Mesendoderm (in vitro differentiated cells): ENCODE results near the gene TRPM1. TPM values are rescaled to one million over a fixed set of nuclear protein-coding genes. Genes with fewer than 3 reads are reported as not detected.

Experiments
- DNase-seq: peaks from one replicate; pipeline ENCODE4 v3.0.0; 2013
- H2AK5ac ChIP-seq: 2 replicates; pipeline ENCODE4 v1.6.1; 2013; ENCODE audit warnings: low read length, inconsistent platforms
- H2BK120ac ChIP-seq: 2 replicates; pipeline ENCODE4 v1.6.1; 2013; ENCODE audit warnings: low read depth, mild to moderate bottlenecking, low read length, moderate library complexity, mixed read lengths
- H2BK15ac ChIP-seq: replicated peaks from 2 replicates; pipeline ENCODE4 v1.6.1; 2013; ENCODE audit warnings: low read depth, mild to moderate bottlenecking, moderate library complexity
- H2BK5ac ChIP-seq: 2 replicates; pipeline ENCODE4 v1.6.1; 2013; ENCODE audit warnings: low read length, inconsistent platforms
- H3K18ac ChIP-seq: 2 replicates; pipeline ENCODE4 v1.6.1; 2013; ENCODE audit warnings: mild to moderate bottlenecking, low read length, mixed read lengths
- H3K23ac ChIP-seq: one replicate; pipeline ENCODE4 v1.6.1; 2013; ENCODE audit warnings: low read length
- H3K27ac ChIP-seq: 2 replicates; pipeline ENCODE4 v1.5.1; 2013; ENCODE audit warnings: low read depth, mild to moderate bottlenecking, inconsistent platforms, low read length, moderate library complexity
- H3K27me3 ChIP-seq: 2 replicates; pipeline ENCODE4 v1.6.1; 2013; ENCODE audit warnings: low read length, control low read depth, mild to moderate bottlenecking, inconsistent platforms; ENCODE audit not compliant: insufficient read depth, poor library complexity
- H3K36me3 ChIP-seq: 2 replicates; pipeline ENCODE4 v1.6.1; 2013; ENCODE audit warnings: low read length, inconsistent platforms; ENCODE audit not compliant: control insufficient read depth, insufficient read depth
- H3K4ac ChIP-seq: one replicate; pipeline ENCODE4 v1.6.1; 2013; ENCODE audit warnings: low read depth, mild to moderate bottlenecking, low read length, moderate library complexity
- H3K4me1 ChIP-seq: 2 replicates; pipeline ENCODE4 v1.6.1; 2013; ENCODE audit warnings: low read depth, low read length, inconsistent platforms; ENCODE audit not compliant: control insufficient read depth
- H3K4me2 ChIP-seq: 2 replicates; pipeline ENCODE4 v1.6.1; 2013; ENCODE audit warnings: low read length
- H3K4me3 ChIP-seq: 2 replicates; pipeline ENCODE4 v1.5.1; 2013; ENCODE audit warnings: mild to moderate bottlenecking, low read length
- H3K56ac ChIP-seq: one replicate; pipeline ENCODE4 v1.6.1; 2013; ENCODE audit warnings: low read length
- H3K79me1 ChIP-seq: 2 replicates; pipeline ENCODE4 v1.6.1; 2013; ENCODE audit warnings: low read length, inconsistent platforms
- H3K79me2 ChIP-seq: 2 replicates; pipeline ENCODE4 v1.6.1; 2013; ENCODE audit warnings: mild to moderate bottlenecking, low read length; ENCODE audit not compliant: control insufficient read depth, insufficient read depth
- H3K9ac ChIP-seq: 2 replicates; pipeline ENCODE4 v1.6.1; 2013; ENCODE audit warnings: low read length, inconsistent platforms
- H4K5ac ChIP-seq: one replicate; pipeline ENCODE4 v1.6.1; 2013; ENCODE audit warnings: low read length
- H4K8ac ChIP-seq: one replicate; pipeline ENCODE4 v1.6.1; 2013; ENCODE audit warnings: low read depth, mild to moderate bottlenecking, control low read depth, low read length, moderate library complexity
- WGBS: extraction: QIAGEN DNeasy Blood & Tissue Kit; methylation state at CpG from one replicate; pipeline ENCODE4 v1.1.7; 2013; ENCODE audit warnings: low lambda C conversion rate, missing lambda C conversion rate; ENCODE audit not compliant: insufficient coverage; ENCODE audit errors: extremely low coverage; 5-methylcytosine and 5-hydroxymethylcytosine counted together
- small RNA-seq: library from polyadenylated mRNA; stranded (forward); fragments of <200 nt; extraction: miRNeasy Mini kit (QIAGEN cat#:217004); gene quantifications from one replicate; pipeline ENCODE3, GENCODE V24; 2013; ENCODE audit not compliant: insufficient read depth

Gene TRPM1

GRCh38 chr15:30953731-30954378 is 147.7 kb downstream of the TRPM1 start:
- WGBS: no CpG with 5 or more reads among the region's 7 CpGs

DNA sequence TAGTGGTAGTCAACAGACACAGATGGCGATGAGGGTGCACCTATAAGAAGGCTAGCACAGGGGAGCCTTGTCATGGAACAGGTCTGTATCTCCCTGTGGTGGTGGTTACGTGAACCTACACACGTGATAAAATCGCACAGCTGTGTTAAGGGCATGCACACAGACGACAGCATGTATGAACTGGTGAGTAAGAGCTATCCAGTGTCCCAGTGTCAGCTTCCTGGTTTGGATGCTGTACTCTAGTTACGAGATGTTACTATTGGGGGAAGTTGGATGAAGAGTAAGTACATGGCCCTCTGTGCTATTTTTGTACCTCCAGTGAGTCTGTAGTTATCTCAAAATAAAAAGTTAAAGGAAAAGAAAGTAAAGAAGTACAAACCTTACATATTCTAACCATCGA is 148.3 kb downstream of the TRPM1 start:
- Histone ChIP-seq H3K79me1 (no peaks in the 10 kb centered on the region), H3K4me3 (no peak overlapping the region), H2BK5ac (no peak overlapping the region), H2BK15ac (no peak overlapping the region), H3K9ac (no peak overlapping the region), H3K27ac (no peak overlapping the region), H3K23ac (no peak overlapping the region), H2AK5ac (no peak overlapping the region), H4K8ac (no peak overlapping the region), H3K36me3 (peaks cover 5% of the 10 kb centered on the region), H3K18ac (no peak overlapping the region), H3K4me2 (no peak overlapping the region), H4K5ac (no peak overlapping the region), H3K56ac (no peak overlapping the region), H2BK120ac (no peak overlapping the region), H3K4ac (no peak overlapping the region), H3K79me2 (no peaks in the 10 kb centered on the region), H3K4me1 (no peaks in the 10 kb centered on the region), H3K27me3 (no peaks in the 10 kb centered on the region)
- WGBS: no CpG with 5 or more reads among the region's 7 CpGs
- no peak for DNase-seq

More at GRCh38 chr15:30953731-30954378, 147.7 kb downstream of the TRPM1 start:
- H3K27ac ChIP-seq: no peak overlapping the region
- no peak overlapping the region for H3K9ac ChIP-seq
- peak; percentile 89 for DNase-seq
- peak overlapping the region; percentile 25 for H3K56ac ChIP-seq
- no peaks in the 10 kb centered on the region for H3K79me2 ChIP-seq
- H2BK120ac ChIP-seq: no peak overlapping the region
- no peak overlapping the region for H3K4me2 ChIP-seq
- H3K36me3 ChIP-seq: peaks cover 5% of the 10 kb centered on the region
- no peaks in the 10 kb centered on the region for H3K79me1 ChIP-seq
- no peaks in the 10 kb centered on the region for H3K27me3 ChIP-seq
- H3K4ac ChIP-seq: no peak overlapping the region
- H3K18ac ChIP-seq: no peak overlapping the region
- no peak overlapping the region for H4K8ac ChIP-seq
- H3K4me3 ChIP-seq: no peak overlapping the region
- no peak overlapping the region for H4K5ac ChIP-seq
- H2BK5ac ChIP-seq: no peak overlapping the region
- H2AK5ac ChIP-seq: no peak overlapping the region
- no peaks in the 10 kb centered on the region for H3K4me1 ChIP-seq
- H2BK15ac ChIP-seq: no peak overlapping the region
- no peak overlapping the region for H3K23ac ChIP-seq

Small RNA genes within 50 kb of the gene (small RNA-seq; reads per million reads assigned to genes)
- gene MIR211 (18.6 reads per million, percentile 91 among the genes with 10 or more reads in this experiment), gene RNU6-466P (not detected)
